HG03066 (cell line): ENCODE measurements around the gene CEP128.
A peak's percentile ranks its signal among the peaks of the same experiment; 100 is the strongest.
"Not testable (repeated sequence)": the region's sequence is repeated elsewhere in the genome, so short reads cannot be mapped to it uniquely, and the experiment has no call there.

ENCODE experiments used
- ATAC-seq: cut with Tn5 transposase; IDR thresholded peaks from one replicate; pipeline ENCODE4 v1.9.1; 2021; ENCODE audit warnings: low read depth; ENCODE audit not compliant: unreplicated experiment

CEP128 gene

DNA sequence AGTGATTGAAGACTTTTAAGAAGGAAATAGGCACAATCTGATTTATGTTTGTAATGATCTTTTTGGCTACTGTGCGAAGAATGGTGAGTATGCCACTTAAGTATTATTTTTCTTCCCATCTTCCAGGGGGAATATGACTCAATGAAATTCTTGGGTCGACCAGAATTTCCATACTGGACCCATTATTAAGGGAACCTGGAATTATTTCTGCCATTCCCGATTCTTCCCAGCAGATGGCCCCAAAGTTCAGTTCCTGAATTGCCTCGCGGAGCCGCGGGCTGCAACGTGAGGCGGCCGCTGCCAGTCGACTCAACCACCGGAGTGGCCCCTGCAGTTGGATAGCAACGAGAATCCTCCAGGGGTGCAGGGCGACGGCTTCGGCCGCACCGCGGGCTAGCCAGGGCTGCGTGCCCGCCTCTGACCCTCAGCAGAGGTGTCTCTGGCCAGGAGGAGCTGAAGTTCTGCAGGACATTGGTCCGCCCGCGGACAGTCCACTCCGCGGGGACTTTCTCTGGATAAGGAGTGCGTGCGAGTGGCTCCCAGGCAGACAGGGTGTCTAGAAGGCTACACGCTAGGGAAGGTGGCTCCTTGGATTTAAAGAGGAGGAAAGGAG is 13.3 kb upstream of the CEP128 start:
- no peak for ATAC-seq

DNA sequence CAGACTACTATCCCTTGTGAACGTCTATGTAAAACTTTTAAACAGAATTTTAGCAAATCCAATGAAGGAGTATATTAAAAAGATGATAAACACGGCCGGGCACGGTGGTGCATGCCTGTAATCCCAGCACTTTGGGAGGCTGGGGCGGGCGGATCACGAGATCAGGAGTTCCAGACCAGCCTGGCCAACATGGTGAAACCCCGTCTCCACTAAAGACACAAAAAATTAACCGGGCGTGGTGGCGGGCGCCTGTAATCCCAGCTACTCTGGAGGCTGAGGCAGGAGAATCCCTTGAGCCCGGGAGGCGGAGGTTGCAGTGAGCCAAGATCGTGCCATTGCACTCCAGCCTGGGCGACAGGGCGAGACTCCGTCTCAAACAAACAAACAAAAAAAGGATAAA is 11.7 kb upstream of the CEP128 start:
- ATAC-seq: not testable (repeated sequence)

DNA sequence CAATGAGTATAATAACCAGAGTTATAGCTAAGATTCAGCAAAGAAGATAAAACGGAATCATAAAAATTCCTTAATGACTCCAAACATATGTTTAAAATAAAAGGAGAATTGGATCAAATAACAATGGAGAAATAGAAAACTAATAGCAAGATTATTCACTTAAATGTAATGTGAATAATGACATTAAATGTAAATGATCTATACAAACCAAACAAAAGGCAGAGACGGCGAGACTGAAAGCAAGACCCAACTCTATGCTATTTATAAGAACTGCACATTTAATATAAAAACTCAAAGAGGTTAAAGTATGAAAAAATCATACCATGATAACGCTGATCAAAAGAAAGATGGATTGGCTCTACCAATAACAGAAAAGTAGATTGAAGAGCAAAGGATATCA is 10.0 kb upstream of the CEP128 start:
- no peak for ATAC-seq

DNA sequence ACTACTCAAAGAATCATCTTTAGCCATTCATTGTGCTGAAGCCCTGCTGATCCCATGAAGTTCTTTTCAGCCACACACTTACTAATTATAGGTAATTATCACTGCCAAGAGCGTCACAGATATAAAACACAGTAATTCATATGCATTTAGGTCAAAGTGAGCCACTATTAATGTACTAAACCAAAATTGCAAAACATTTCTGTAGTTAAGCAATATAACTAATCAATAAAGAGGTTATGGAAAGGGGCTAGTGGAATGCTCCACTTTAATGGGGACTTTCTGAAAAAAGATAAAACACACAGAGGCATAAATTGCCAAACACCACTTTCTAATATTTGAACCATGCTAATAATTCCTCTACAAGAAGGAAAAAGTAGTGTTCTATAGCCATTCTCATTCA is 6.8 kb upstream of the CEP128 start:
- ATAC-seq: no peak

DNA sequence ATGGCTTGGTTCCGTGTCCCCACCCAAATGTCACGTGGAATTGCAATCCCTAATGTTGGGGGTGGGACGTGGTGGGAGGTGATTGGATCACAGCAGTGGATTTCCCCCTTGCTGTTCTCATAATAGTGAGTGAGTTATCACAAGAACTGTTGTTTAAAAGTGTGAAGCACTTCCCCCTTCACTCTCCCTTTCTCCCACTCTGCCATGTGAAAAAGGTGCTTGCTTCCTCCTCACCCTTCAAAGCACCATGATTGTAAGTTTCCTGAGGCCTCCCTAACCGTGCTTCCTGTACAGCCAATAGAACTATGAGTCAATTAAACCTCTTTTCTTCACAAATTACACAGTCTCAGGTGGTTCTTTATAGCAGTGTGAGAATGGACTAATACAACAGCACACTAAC is 5.3 kb upstream of the CEP128 start:
- no peak for ATAC-seq

DNA sequence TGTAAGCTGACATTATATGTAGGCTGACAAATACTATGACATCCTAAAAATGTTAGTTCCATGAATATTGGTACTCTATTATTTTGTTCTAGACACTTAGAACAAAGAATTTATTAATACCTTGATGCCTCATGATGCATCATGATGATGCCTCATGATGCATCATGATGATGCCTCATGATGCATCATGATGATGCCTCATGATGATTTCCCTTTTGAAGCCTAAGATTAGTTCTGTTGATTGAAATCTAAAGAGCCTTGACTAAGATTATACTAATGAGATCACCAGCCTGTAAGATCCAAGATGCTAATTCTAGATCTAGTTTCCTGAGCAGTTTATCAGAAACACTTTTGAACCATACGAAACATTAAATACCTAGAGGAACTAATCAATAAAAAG is 4.6 kb upstream of the CEP128 start:
- no peak for ATAC-seq

DNA sequence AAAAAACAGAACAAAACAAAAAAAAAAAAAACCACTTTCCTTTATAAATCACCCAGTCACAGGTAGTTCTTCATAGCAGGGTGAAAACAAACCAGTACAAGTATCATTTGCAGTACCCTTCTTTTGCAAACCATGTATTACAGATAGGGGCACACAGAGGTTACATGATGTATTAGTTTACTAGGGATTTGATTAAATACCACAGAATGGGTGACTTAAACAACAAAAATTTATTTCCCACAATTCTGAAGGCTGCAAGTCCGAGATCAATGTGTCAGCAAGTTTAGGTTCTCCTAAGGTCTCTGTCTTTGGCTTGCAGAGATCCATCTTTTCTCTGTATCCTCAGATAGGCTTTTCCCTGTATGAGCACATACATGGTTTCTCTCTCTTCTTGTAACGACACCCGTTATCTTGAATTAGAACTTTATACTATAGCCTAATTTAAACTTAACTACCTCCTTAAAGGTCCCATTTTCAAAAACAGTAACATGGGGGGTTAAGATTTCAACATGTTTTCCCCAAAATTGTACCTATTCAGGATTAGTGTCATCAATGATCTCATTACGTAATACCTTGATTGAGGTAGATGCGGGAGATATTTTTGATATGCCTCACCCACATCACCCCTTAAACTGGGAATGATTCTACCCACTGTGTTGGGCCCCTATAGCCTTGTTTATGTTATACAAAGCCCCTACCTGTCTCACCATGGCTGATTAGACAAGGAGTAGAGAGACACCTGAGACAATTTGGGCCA is 3.5 kb upstream of the CEP128 start:
- no peak for ATAC-seq

DNA sequence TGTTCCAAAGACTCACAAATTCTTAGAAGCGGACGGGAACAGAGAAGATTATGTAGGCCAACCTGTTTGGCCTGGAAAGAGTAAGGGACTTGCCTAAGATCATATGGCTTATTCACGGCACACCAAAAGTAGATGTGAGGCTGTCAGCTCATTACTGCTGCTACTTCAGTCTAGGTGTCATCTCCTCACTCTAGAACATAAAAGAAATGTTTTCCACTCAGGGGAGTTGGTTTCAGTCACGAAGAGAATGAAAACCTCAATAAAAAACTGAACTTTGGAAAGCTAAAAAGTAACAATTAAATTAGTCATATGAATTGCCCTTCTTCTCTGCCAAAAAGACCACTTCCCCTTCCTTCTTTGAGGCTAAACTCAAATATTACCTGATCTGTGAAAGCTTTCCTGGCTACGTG is 658 bp upstream of the CEP128 start:
- ATAC-seq: peak; percentile 16

DNA sequence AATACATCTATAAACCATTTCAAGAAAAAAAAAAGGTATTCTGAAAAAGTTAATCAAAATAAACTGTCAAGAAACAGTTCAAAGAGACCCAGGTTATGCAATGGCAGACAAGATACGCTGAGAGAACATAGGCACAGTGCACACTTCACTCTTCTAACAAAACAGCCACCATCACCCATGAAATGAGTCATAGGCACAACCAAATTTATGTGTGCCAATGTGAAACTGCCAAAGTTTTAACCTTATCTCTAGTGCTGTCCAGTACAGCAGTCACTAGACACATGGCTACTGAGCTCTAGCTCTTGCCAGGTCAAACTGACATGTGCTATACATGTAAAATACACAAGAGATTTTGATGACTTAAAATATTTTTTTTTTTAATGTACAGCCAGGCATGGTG is 1.4 kb downstream of the CEP128 start:
- ATAC-seq: no peak

DNA sequence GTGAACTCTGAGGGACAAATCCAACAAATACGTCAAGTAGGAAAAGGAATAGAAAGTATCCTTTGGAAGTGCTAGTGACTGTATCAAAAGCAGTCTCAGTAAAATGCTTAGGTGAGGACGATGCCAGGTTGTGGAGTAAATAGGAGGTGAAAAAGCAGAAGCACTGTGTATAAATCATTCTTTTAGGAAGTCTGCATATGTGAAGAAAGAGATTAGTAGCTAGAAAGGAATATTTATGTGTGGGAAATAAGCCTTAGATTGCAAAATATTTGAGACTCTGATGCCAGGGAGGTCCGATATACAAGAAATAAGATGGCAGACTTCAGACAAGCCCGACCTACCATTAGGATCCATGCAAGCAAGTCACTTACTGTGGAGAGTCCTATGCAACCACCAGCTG is 7.9 kb downstream of the CEP128 start:
- no peak for ATAC-seq

DNA sequence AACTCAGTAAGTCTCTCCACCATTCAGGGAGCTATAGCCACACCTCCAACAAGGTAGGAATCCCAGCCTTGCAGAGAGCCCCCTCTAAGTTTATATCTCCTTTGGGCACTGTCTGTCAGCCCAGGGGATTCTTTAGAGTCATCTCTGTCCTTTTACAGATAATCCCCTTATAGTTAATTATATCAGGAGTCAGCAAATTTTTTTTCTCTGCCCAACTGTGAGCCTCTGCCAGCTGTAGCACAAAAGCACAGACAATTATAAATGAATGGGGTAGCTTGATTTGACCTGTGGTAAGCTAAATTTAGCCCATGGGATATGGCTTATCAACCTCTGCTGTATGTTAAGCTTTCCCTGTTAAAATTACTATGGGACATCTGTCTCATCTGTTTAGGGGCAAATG is 8.3 kb downstream of the CEP128 start:
- no peak for ATAC-seq

DNA sequence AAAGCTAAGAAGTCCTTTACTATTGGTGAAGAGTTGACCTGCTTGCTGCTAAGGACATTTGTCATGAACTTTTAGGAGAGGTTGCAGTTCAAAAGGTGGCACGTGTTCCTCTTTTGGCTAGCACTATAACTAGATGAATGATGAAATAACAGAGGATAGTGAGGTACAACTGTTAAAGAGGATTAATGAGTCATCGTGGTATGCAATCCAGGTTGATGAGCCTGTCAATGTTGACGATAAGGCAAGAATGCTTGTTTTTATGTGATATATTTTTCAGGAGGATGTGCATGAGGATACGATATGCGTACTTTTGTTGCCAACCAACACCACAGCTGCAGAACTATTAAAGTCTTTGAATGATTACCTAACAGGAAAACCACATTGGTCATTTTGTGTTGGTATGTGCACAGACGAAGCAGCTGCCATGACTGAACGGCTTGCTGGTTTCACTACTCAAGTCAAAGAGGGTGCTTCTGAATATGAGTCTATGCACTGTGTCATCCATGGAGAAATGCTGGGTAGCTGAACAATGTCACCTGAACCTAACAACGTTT is 10.6 kb downstream of the CEP128 start:
- peak; percentile 97 for ATAC-seq

DNA sequence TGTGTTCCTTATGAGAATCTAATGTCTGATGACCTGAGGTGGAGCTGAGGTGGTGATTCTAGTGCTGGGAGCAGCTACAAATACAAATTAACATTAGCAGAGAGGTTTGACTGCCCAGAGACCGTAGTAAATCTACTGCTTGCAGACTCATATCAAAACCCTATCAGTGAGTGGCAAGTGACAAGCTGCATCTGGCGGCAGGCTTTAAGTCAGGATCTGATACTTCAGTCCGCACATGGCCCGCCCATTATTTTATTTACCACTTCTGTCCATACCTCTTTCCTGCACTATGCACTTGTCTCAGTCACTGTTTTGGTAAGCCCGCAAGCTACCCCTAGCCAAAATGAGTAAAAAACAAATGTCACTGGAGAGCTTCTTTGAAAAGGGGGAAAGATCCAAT is 11.4 kb downstream of the CEP128 start:
- ATAC-seq: no peak

DNA sequence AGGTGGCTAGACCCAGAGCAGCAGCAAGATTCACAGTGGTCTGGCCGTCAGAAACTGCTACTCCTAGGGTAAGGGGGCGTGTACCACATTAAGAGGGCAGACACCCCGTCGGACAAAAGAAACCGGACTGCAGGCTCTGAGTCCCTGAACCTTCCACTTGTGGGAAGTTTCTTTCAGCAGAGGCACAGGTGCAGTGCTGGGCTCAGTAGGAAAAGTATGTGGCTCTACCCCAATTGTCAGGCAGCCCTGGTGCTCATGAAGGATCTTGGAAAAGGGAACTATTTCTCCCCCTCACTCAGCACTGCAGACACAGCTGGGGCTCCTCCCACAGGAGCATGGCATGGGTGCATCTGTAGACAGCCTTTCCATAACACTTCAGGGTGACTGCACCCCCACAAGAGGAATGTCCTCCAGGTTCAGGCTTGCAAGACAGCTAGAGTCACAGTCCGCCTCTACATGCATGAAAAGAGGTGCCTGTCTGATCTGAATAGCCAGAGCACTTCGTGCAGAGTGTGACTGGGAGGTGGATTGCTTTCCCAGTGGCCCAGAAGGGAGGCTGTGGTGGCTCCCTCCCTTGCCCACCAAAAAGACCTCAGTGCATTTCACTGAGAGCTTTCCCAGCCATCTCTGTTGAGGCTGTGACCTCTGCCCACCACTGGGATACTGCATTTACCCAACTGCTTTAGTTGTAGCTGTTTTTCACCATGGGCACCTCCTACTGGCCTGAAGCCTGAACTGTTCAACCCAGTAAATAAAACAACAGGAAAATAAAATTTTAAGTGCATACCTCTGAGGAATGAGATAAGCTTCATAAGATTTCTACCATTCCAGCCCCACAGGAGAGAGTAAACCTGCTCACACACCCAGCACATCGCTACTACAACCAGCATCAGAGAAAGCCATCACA is 14.2 kb downstream of the CEP128 start:
- no peak for ATAC-seq

DNA sequence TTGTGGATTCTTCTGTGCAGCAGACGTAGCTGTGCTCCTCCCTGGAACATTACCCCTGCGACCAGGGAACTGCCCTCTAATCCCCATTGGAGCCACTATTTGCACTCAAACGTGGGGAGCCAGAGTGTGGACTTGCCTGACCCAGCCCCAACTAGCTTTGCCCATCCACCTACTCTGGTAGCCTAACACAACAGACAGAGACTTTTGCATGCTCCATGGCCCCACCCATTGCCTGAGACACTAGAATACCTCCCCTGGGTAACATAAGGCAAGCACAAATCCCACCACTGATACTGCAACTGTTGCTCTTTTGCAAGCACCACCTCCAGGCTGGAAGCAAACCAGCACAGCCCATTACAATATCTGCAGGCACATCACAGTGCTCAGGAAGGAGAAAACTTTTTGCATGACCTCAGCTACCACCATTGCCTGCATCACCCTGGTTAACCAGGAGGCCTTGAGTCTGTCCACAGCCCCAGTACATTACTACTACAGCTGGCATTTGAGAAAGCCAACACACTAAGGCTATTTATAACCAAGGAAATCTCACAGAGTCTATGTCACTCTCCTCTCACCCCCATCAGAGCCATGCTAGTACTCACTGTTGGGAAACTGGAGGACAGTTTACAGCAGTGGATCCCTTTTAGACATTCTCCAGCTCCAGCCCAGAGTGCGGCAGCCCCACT is 15.0 kb downstream of the CEP128 start:
- ATAC-seq: no peak

DNA sequence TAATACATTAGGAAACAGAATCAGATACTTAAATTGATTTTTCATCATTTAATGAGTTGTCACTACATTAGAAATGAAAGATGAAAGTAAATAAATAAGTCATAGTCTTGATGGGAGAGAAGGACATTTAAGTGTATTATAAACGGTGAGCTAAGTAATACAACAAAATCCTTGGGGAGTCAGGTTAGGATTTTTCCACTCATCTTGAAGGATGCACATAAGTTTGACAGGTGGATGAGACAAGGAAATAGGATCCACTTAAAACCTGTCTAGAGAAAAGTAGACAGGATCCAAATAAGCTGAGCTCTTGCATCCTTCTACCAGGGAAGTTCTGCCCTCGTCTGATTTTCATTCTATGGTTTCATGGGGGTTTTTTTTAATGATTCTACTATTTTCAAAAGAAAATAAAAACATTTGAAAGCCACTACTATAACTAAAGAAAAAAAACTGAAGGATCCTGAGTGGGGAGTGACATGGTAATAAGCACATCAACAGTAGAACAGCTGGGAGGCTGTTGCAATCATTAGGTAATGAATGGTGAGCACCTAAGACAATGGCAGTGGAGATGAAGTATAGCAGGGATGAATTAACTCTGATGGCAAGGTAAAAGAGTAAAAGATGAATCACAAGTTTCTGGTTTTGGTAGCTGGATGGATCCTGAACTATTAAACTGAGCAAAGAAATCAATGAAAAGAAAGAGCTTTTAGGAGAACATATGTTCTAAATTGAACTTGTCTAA is 17.0 kb downstream of the CEP128 start:
- ATAC-seq: no peak

DNA sequence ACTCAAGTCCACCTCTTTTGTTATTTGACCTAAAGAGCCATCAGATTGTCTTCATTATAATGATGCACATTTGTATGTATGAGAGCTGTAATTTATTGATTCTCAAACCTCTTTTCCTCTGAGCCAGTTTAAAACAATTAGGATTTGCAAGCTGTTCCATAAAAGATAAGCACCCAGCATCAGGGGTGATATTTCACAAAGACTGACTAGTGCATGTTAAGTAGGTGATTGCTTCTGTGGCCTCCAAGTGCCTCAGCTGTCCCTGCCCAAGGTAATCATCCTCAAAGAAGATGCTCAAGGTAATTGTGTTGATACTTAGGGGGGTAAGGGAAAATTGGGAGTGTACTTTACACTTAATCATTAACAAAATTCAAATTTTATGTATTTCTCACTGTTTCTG is 18.2 kb downstream of the CEP128 start:
- ATAC-seq: no peak

DNA sequence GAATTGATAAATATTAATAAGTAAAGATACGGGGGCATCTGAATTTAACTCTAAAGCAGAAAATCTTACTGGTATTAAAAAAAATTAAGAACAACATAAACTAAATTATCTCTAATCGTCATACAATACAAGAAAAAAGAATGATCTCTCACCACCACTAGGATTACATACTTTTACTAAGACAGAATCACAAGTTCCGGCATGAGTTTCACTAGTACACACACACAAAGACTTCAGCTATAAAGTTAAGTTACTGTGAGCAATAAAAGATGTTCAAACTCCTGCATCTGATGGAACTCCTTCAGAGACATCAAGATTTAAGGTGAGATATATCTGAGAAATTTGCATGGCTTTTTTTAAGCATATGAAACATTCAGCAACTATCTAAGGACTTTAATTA is 21.9 kb downstream of the CEP128 start:
- no peak for ATAC-seq

DNA sequence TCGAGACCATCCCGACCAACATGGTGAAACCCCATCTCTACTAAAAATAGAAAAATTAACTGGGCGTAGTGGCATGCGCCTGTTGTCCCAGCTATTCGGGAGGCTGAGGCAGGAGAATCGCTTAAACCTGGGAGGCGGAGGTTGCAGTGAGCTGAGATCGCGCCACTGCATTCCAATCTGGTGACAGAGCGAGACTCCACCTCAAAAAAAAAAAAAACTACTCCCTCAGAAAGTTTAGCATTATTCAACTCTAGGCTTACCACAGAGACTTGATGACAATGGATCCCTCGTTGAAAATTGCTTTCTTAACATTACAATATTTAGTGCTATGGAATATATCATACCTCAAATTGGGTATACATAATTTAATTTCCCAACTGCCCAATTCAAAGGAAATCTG is 29.5 kb downstream of the CEP128 start:
- not testable (repeated sequence) for ATAC-seq

DNA sequence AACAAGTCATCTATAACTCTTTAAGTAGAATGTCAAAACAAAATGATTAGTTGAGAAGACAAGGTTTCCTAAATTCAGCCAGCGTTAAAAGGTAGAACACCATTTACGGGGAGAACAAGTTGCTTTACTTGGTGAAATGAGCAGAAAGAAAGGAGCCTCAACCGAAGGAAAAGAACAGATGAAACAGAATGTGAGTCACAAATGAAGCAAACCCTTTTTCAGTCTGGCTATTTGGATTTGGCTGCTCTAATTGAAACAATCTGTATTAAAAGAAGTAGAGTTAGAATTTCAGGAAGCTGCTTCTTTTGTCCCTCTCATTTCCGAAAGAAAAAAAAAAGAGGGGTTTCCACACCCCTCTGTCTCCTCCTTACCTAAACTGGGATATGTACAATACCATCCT is 34.6 kb downstream of the CEP128 start:
- no peak for ATAC-seq
